Middle frontal gyrus (tissue), 1 donor: ENCODE data around the gene ZNF836.
A peak's percentile ranks its signal among the peaks of the same experiment; 100 is the strongest.

Source experiments
- DNase-seq: peaks from one replicate; pipeline ENCODE4 v3.0.0-alpha.2; 2015; ENCODE audit warnings: low spot score; ENCODE audit errors: extremely low spot score

The ZNF836 gene

DNA sequence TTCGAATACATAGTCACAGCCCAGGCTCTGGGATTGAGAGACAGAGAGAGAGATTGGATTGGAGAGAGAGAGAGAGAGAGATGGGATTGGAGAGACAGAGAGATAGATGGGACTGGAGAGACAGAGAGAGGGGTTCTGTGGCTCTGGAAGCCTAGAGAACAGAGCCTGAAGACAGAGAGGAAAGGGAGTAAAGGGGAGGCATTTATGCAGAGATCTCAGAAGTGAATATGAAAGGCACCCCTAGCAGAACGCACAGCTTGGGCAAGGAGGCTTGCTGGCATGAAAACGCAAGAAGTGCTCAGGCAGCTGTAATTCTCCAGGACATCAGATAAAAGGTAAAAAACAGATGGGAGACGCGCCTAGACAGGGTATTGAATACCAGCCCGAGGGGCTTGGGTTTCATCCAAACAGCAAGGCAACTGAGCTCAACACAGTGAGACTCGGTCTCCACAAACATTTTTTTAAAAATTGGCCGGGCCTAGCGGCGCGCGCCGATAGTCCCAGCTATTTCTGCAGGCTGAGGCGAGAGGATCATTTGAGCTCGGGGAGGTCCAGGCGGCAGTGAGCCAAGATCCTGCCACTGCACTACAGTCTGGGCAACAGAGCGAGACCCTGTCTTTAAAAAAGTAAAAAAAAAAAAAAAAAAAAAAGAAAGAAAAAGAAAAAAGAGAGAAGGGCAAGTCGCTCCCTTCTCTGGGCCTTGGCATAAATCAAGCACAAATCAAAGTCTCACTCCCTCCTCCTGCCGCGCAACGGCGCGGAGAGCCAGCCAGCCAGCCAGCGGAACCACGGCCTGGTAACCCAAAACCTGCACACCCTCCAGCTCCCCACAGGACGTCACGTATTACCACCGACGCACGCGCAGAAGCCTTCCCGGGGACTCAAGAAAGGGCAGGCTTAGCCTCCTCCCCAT, 17.7 kb upstream of the ZNF836 start:
- DNase-seq, result no peak

- DNase-seq, result no peak
These were observed 16.0 kb upstream of the ZNF836 start for GRCh38 chr19:52187407-52187806.

GRCh38 chr19:52176574-52176973, 5.2 kb upstream of the ZNF836 start:
- no peak for DNase-seq

- DNase-seq, result no peak
These were observed 926 bp upstream of the ZNF836 start for GRCh38 chr19:52172347-52172746.

DNA sequence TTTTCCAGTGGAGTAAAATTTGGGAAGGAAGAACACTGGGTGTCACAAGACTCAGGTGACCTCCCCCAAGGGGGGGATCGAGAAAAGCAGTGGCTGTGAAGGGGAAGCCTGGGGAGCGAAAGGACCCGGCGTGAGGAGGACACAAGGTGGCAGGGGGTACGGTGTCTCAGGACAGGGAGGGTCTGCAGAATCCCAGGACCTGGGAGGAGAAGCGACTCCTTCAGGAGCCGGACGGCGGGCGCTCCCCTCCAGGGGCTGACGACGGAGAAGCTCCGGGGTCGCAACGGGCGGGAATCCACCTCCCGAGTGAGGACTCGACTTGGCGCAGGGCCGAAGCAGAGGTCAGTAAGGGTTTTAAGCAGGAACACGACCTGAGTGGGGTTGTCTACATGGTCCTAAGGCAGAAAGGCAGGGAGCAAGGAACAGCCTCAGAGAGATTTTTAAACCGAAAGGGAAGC, 529 bp downstream of the ZNF836 start:
- DNase-seq, result no peak

GRCh38 chr19:52170304-52170703, 1.1 kb downstream of the ZNF836 start:
- DNase-seq, result no peak

- no peak for DNase-seq
These were observed 15.6 kb downstream of the ZNF836 start for GRCh38 chr19:52155596-52156359.

DNA sequence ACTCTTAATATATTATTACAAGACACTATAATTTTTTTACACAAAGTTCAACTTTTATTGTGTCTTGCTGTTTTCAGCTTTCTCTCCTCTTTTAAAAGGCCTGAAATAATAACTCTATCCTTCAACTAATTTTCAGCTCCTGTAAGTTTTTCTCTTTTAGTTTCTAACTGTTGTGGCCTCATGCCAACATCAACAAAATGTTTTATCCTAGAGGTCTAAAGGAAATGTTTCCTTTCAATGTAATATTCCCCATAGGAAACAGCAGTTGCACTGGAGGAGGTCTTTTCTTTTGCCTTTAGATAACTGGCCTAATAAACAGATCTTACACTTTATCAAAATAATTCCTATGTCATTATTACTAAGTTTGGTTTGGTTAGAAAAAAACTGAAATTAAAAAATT, 23.2 kb downstream of the ZNF836 start:
- no peak for DNase-seq

- DNase-seq, result no peak
These were observed 29.3 kb downstream of the ZNF836 start for GRCh38 chr19:52142001-52142595.

- no peak for DNase-seq
These were observed 30.2 kb downstream of the ZNF836 start for GRCh38 chr19:52141203-52141602.

GRCh38 chr19:52140032-52140710, 31.2 kb downstream of the ZNF836 start:
- no peak for DNase-seq

DNA sequence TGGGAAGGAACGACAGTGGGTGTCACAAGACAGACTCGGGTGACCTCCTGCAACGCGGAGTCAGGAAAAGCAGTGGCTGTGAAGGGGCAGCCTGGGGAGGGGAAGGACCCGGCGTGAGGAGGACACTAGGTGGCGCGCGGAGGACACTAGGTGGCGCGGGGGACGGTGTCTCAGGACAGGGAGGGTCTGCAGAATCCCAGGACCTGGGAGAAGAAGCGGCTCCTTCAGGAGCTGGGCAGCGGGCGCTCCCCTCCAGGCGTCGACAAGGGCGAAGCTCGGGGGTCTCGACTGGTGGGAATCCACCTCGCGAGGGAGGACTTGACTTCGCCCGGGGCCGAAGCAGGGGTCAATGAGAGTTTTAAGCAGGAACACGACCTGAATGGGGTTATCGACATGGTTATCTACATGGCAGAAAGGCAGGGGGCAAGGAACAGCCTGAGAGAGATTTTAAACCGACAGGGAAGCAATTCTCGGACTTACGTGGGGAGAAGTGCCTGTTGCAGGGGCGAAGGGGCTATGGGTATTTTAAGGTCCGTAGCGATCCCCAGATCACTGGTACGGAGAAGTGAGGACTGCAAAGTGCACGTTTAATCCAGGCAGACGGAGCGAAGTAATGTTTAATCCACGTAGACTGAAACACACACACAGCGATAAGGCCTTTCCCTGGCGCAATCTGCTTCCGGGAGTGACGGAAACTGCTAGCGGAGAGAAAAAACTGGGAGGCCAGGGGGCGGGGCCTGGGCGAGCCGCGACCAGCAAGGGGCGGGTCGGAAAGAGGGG, 32.0 kb downstream of the ZNF836 start, which contains the start of gene ZNF616:
TSS of gene ZNF616 (minus strand) at position 687 of the 780 bp plus-strand sequence. CDS start 9,426 bp downstream, outside the sequence.
- peak; percentile 93 for DNase-seq

DNA sequence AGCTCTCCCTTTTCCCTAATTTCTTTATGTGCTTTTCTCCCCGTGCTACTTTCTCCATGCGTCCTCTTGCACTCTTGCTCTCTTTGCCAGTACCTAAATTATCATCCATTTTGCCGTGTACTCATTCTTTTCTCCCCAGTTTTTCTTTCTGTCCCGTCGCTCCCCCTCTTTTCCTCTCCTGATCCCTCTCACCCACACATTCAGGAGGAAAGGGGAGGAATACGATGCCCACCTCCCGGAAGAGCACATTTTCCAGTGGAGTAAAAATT, 32.5 kb downstream of the ZNF836 start:
- DNase-seq, result no peak

DNA sequence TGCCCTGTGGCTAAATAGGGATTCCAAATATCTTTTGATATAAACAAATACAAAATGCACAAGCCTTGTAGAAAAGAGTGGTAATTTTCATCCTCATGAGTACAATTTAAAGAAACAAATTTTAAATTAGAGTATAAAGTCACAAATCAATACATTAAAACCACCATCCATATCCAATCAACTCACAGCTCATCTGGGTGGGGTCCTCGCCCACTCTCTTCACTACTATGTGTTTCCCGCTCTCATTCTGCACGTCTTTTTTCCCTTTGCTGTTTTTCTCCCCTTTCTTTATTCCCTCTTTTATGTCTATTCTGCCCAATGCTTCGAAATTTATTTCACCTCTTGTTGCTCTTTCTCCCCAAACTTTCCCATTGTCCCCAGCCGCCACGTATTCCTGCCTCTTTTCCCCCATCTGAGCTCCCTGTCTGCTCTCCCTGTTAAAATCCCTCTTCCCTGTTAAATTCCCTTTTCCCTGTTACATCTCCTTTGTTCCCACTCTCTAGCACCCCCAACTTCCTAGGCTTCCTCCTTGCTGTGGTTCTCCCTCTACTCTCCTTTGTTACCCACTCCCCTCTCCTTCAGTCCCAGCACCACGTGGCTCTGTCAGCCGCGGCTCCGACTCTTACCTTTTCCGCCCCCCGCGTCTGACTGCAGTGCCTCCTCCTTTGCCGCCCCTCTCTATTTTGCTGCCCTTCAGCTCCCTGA, 33.0 kb downstream of the ZNF836 start:
- DNase-seq, result no peak

GRCh38 chr19:52120286-52120685, 51.1 kb downstream of the ZNF836 start:
- no peak for DNase-seq

GRCh38 chr19:52115526-52116053, 55.8 kb downstream of the ZNF836 start:
- no peak for DNase-seq

GRCh38 chr19:52114691-52115090, 56.7 kb downstream of the ZNF836 start:
- no peak for DNase-seq

GRCh38 chr19:52112624-52113023, 58.8 kb downstream of the ZNF836 start:
- no peak for DNase-seq

DNA sequence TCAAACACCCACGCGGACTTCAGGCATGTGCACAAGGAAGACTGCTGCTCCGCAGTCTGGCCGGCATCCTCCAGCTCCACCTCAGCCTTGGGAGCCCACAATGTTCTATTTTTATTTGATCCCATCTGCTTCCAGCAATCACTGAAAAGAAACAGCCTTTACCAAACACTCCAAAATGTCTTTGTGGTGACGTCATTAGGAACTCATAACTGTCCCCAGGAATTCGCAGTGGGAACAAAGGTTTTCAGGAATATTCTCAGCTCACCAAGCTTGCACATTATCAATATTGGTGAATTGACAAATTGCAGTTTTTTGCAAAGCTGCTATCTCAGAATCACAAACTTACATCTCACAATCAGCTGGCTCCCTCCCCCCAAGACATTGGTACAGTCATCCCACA, 60.6 kb downstream of the ZNF836 start:
- DNase-seq, result no peak
